Measurements from ENCODE around the gene TUBA1B. TPM values are rescaled to one million over a fixed set of nuclear protein-coding genes. Genes with fewer than 3 reads are reported as not detected.
"Not testable (repeated sequence)": the region's sequence is repeated elsewhere in the genome, so short reads cannot be mapped to it uniquely, and the experiment has no call there.

The TUBA1B gene
- 100 to 1,000 TPM; 329 to 646 (median 567) TPM for total RNA-seq

DNA sequence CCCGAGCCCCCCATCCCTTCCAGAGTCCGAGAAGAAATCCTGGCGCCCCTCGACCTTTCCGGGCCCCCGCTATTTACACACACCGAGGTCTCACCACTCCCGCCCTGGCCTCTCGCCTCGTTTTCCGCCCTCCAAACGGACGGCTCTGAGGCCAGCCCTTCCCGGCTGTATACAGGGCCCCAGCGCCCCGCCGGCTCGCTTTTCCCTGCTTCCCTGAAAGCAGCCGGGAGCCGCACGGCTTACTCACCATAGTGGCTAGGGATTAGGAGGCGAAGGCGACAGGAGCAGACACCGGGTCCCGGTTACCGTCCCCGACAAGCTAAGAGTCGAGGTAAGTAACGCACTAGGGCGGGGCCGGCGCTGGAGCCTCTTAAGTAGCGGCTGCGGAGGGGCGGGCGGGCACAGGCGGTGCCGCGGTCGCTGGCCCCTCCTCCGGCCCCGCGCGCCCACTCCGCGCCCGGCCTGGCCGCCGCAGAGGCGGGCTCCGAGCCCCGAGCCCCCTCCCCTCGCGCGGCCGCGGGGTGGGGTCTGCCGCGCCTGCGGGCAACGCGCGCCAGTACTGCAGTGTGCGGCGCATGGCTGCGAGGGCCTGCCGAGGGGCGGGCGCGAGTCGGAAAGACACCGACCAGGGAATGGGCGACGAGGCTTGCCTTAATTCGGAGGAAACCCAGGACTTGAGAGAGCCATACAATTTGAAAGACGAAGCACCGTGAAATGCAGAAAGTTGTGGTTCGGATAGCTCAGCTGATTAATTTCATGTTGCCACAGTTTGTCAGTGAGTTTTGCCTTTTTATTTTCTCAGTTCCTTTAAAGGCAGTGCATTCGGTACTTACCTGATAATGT lies at the start of gene TUBA1B:
TUBA1B (minus strand) TSS at position 345 of the 843 bp plus-strand sequence; CDS start at position 250, 95 bp downstream.
- H3K9me3 ChIP-seq, result no peaks in the 10 kb centered on the region
- TF ChIP-seq, protein P1, sequence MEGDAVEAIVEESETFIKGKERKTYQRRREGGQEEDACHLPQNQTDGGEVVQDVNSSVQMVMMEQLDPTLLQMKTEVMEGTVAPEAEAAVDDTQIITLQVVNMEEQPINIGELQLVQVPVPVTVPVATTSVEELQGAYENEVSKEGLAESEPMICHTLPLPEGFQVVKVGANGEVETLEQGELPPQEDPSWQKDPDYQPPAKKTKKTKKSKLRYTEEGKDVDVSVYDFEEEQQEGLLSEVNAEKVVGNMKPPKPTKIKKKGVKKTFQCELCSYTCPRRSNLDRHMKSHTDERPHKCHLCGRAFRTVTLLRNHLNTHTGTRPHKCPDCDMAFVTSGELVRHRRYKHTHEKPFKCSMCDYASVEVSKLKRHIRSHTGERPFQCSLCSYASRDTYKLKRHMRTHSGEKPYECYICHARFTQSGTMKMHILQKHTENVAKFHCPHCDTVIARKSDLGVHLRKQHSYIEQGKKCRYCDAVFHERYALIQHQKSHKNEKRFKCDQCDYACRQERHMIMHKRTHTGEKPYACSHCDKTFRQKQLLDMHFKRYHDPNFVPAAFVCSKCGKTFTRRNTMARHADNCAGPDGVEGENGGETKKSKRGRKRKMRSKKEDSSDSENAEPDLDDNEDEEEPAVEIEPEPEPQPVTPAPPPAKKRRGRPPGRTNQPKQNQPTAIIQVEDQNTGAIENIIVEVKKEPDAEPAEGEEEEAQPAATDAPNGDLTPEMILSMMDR (IDR thresholded peaks at IDR 0.05), result no peak
- peak; percentile 82 for TF ChIP-seq POLR2A (IDR thresholded peaks at IDR 0.05)
- TF ChIP-seq POLR2AphosphoS5 (IDR thresholded peaks at IDR 0.05), result peak; percentile 87 to 98 (median 96)
- peak within 1 kb of the TSS; percentile 98 to 100 for H3K27ac ChIP-seq
- H3K4me3 ChIP-seq, result peak within 1 kb of the TSS; percentile 96 to 100 (median 97)
- no peaks in the 10 kb centered on the region for H3K36me3 ChIP-seq
- intact Hi-C loops (cut with DNase I; ENCODE audit: low total_unique reads), result loop anchor here (2.0 kb wide), 1 partner anchor 104 kb away; no protein-coding TSS in a partner anchor
- peaks cover 5 to 9% of the 10 kb centered on the region in 2 donors for H3K4me1 ChIP-seq
- DNase-seq (ENCODE audit: low spot score in 2 of 2), result peak; percentile 83 to 91
- no peaks in the 10 kb centered on the region for H3K27me3 ChIP-seq

DNA sequence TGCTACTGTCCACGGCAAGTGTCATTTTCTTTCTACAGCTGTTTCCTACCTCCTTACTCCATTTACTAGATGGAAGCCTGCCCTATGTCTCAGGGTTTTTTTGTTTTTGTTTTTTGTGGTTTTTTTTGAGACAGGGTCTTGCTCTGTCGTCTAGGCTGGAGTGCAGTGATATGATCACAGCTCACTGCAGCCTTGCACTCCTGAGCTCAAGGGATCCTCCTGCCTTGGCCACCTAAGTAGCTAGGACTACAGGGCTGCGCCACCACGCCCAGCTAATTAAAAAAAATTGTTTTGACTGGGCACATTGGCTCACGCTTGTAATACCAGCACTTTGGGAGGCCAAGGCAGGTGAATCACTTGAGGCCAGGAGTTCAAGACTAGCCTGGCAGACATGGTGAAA lies 43.0 kb upstream of the TUBA1B start:
- DNase-seq (ENCODE audit: low spot score in 2 of 2), result no peak
- H3K4me3 ChIP-seq, result no peak overlapping the region
- H3K9me3 ChIP-seq, result no peaks in the 10 kb centered on the region
- TF ChIP-seq POLR2A (IDR thresholded peaks at IDR 0.05) (no peak), POLR2AphosphoS5 (IDR thresholded peaks at IDR 0.05) (no peak)
- TF ChIP-seq, protein P1 (IDR thresholded peaks at IDR 0.05), result no peak
- no peaks in the 10 kb centered on the region for H3K36me3 ChIP-seq
- H3K4me1 ChIP-seq, result no peaks in the 10 kb centered on the region
- no peaks in the 10 kb centered on the region for H3K27me3 ChIP-seq
- intact Hi-C loops (cut with DNase I; ENCODE audit: low total_unique reads), result no loop called here
- H3K27ac ChIP-seq, result no peak overlapping the region

DNA sequence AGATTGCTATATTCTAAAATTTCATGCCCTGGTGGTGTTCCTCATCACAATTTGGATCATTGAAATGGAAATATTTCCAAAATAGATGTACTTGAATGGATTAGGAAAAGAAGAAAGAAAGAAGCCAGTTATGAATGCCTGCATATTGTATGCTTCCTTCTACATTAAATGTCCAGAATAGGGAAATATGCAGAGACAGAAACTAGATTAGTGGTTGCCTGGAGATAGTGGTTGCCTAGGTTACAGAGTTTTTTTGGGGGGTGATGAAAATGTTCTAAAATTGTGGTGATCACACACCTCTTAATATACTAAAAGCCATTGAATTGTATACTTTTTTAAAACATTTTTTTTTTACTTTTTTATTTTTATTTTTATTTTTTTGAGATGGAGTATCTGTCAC lies 39.7 kb upstream of the TUBA1B start:
- Histone ChIP-seq H3K36me3 (no peaks in the 10 kb centered on the region), H3K9me3 (no peaks in the 10 kb centered on the region), H3K27ac (no peak overlapping the region), H3K4me3 (no peak overlapping the region), H3K4me1 (no peaks in the 10 kb centered on the region), H3K27me3 (no peaks in the 10 kb centered on the region)
- no peak for DNase-seq (ENCODE audit: low spot score in 2 of 2)
- TF ChIP-seq POLR2AphosphoS5 (IDR thresholded peaks at IDR 0.05) (no peak), POLR2A (IDR thresholded peaks at IDR 0.05) (no peak)
- TF ChIP-seq, protein P1 (IDR thresholded peaks at IDR 0.05), result no peak
- intact Hi-C loops (cut with DNase I; ENCODE audit: low total_unique reads), result no loop called here

DNA sequence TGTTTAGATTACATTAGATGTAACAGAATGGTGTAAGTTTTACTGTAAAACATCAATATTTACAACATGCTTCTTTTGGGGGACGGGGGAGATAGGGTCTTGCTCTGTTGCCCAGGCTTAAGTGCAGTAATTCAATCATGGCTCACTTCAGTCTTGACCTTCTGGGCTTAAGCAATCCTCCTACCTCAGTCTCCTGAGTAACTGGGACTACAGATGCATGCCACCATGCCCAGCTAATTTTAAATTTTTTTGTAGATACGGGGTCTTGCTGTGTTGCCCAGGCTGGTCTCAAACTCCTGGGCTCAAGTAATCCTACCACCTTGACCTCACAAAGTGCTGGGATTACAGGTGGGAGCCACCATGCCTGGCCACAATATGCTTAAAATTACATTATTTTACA lies 33.9 kb upstream of the TUBA1B start:
- Histone ChIP-seq H3K27ac (no peak overlapping the region), H3K36me3 (no peaks in the 10 kb centered on the region), H3K4me1 (no peaks in the 10 kb centered on the region), H3K27me3 (no peaks in the 10 kb centered on the region), H3K4me3 (no peak overlapping the region), H3K9me3 (no peaks in the 10 kb centered on the region)
- DNase-seq (ENCODE audit: low spot score in 2 of 2), result no peak
- intact Hi-C loops (cut with DNase I; ENCODE audit: low total_unique reads), result no loop called here
- TF ChIP-seq POLR2AphosphoS5 (IDR thresholded peaks at IDR 0.05), result no peak
- TF ChIP-seq, protein P1 (IDR thresholded peaks at IDR 0.05), result no peak
- no peak for TF ChIP-seq POLR2A (IDR thresholded peaks at IDR 0.05)

DNA sequence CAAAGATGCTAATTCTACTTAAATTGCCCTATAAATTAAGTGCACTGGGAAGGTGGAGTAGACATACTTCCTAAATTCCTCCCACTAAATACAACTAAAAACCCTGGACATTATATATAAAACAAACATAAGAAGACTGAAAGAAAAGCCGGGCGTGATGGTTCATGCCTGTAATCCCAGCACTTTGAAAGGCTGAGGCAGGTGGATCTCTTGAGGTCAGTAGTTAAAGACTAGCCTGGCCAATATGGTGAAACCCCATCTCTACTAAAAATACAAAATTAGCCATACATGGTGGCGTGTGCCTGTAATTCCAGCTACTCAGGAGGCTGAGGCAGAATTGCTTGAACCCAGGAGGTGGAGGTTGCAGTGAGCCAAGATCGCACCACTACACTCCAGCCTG lies 30.7 kb upstream of the TUBA1B start:
- intact Hi-C loops (cut with DNase I; ENCODE audit: low total_unique reads); H3K27ac ChIP-seq; DNase-seq (ENCODE audit: low spot score in 2 of 2): not testable (repeated sequence)

More for the DNA sequence above, 30.7 kb upstream of the TUBA1B start:
- H3K9me3 ChIP-seq, H3K4me1 ChIP-seq, H3K27me3 ChIP-seq, H3K36me3 ChIP-seq, H3K4me3 ChIP-seq: not testable (repeated sequence)

Data from breast epithelium (tissue), 4 donors.